IMR-90 (cell line): ENCODE data around the gene HCFC1. TPM values are rescaled to one million over a fixed set of nuclear protein-coding genes. Genes with fewer than 3 reads are reported as not detected.

ENCODE experiments used
- ATAC-seq: fragments of 200-7000 bp; cut with Tn5 transposase; 2 replicates; pipeline ENCODE4 v1.9.1; 2020; ENCODE audit warnings: low read depth, mild to moderate bottlenecking, moderate library complexity
- BruUV-seq: library from RNA; stranded (reverse); fragments of 400-500 nt; replicated peaks from 2 replicates; lab custom pipeline; 2021; lab: Mats Ljungman, UMichigan
- CTCF ChIA-PET: fragments of 300-600 bp; formaldehyde crosslinking; extraction: SDS; loops from one replicate; lab custom pipeline; 2021; ENCODE audit warnings: antibody characterized with exemption; lab: Yijun Ruan, JAX
- POLR2A ChIA-PET: fragments of 300-600 bp; sonication (Branson Sonifier 250); formaldehyde crosslinking; loops from one replicate; lab custom pipeline; 2022; ENCODE audit warnings: antibody characterized with exemption; ENCODE audit not compliant: unreplicated experiment; lab: Charles Lee
- DNase-seq: peaks from one replicate; pipeline ENCODE4 v3.0.0; 2013
- H2AFZ ChIP-seq: replicated peaks from 2 replicates; pipeline ENCODE3; 2013; ENCODE audit warnings: low read length, mild to moderate bottlenecking; ENCODE audit not compliant: poor library complexity
- H2AK5ac ChIP-seq: 2 replicates; pipeline ENCODE4 v1.6.1; 2013; ENCODE audit warnings: low read depth, low read length, inconsistent platforms
- H2AK9ac ChIP-seq: replicated peaks from 2 replicates; pipeline ENCODE3; 2013; ENCODE audit warnings: mild to moderate bottlenecking, low read depth, low read length, moderate library complexity; ENCODE audit not compliant: poor library complexity
- H2BK120ac ChIP-seq: 2 replicates; pipeline ENCODE4 v1.6.1; 2013; ENCODE audit warnings: low read depth, low read length, inconsistent platforms
- H2BK15ac ChIP-seq: 3 replicates; pipeline ENCODE4 v1.6.1; 2013; ENCODE audit warnings: low read depth, low read length, inconsistent platforms
- H2BK20ac ChIP-seq: 2 replicates; pipeline ENCODE4 v1.6.1; 2013; ENCODE audit warnings: low read depth, mild to moderate bottlenecking, inconsistent platforms, low read length, moderate library complexity
- H2BK5ac ChIP-seq: 2 replicates; pipeline ENCODE4 v1.6.1; 2013; ENCODE audit warnings: mild to moderate bottlenecking, low read depth, low read length, inconsistent platforms; ENCODE audit not compliant: poor library complexity, severe bottlenecking
- H3K14ac ChIP-seq: replicated peaks from 2 replicates; pipeline ENCODE4 v1.6.1; 2013; ENCODE audit warnings: low read depth, low read length, inconsistent platforms
- H3K18ac ChIP-seq: 2 replicates; pipeline ENCODE4 v1.6.1; 2013; ENCODE audit warnings: low read depth, low read length, control low read depth
- H3K23ac ChIP-seq: 2 replicates; pipeline ENCODE4 v1.6.1; 2013; ENCODE audit warnings: low read depth, low read length, inconsistent platforms
- H3K27ac ChIP-seq: 2 replicates; pipeline ENCODE4 v1.5.1; 2013; ENCODE audit warnings: mild to moderate bottlenecking, control low read depth, low read length; ENCODE audit not compliant: insufficient read depth
- H3K27me3 ChIP-seq: 2 replicates; pipeline ENCODE4 v1.6.1; 2013; ENCODE audit warnings: low read length; ENCODE audit not compliant: control insufficient read depth, insufficient read depth
- H3K36me3 ChIP-seq: 2 replicates; pipeline ENCODE4 v1.6.1; 2013; ENCODE audit warnings: low read length, mixed read lengths; ENCODE audit not compliant: control insufficient read depth, insufficient read depth
- H3K4ac ChIP-seq: 2 replicates; pipeline ENCODE4 v1.6.1; 2013; ENCODE audit warnings: low read depth, low read length, inconsistent platforms
- H3K4me1 ChIP-seq: 2 replicates; pipeline ENCODE4 v1.6.1; 2013; ENCODE audit warnings: low read length, mixed read lengths; ENCODE audit not compliant: control insufficient read depth, insufficient read depth
- H3K4me2 ChIP-seq: 2 replicates; pipeline ENCODE4 v1.6.1; 2013; ENCODE audit warnings: low read depth, mild to moderate bottlenecking, control low read depth, low read length, moderate library complexity
- H3K4me3 ChIP-seq: 2 replicates; pipeline ENCODE4 v1.5.1; 2013; ENCODE audit warnings: low read depth, mild to moderate bottlenecking, control low read depth, low read length, moderate library complexity; ENCODE audit not compliant: insufficient read depth
- H3K56ac ChIP-seq: 2 replicates; pipeline ENCODE4 v1.6.1; 2013; ENCODE audit warnings: low read length, inconsistent platforms; ENCODE audit not compliant: insufficient read depth; ENCODE audit errors: extremely low read depth
- H3K79me1 ChIP-seq, 2 experiments: 2 replicates each; pipeline ENCODE4 v1.6.1; 2013; ENCODE audit warnings: low read length in 2 of 2, inconsistent platforms in 1 of 2, low read depth in 1 of 2
- H3K9ac ChIP-seq: 2 replicates; pipeline ENCODE4 v1.6.1; 2013; ENCODE audit warnings: low read depth, low read length, control low read depth
- H3K9me1 ChIP-seq: 2 replicates; pipeline ENCODE4 v1.6.1; 2013; ENCODE audit warnings: low read length, inconsistent platforms; ENCODE audit not compliant: insufficient read depth
- H3K9me3 ChIP-seq: 2 replicates; pipeline ENCODE4 v1.6.1; 2013; ENCODE audit warnings: low read length; ENCODE audit not compliant: control insufficient read depth, insufficient read depth
- H4K20me1 ChIP-seq: 2 replicates; pipeline ENCODE4 v1.6.1; 2013; ENCODE audit warnings: low read length, inconsistent platforms; ENCODE audit not compliant: insufficient read depth
- H4K5ac ChIP-seq: 2 replicates; pipeline ENCODE4 v1.6.1; 2013; ENCODE audit warnings: mild to moderate bottlenecking, low read depth, low read length, control low read depth
- H4K8ac ChIP-seq, 2 experiments: 2 replicates each; pipeline ENCODE4 v1.6.1; 2013; ENCODE audit warnings: low read depth in 2 of 2, low read length in 2 of 2, control low read depth in 1 of 2, inconsistent platforms in 1 of 2
- H4K91ac ChIP-seq: 2 replicates; pipeline ENCODE4 v1.6.1; 2013; ENCODE audit warnings: low read depth, low read length, inconsistent platforms; ENCODE audit not compliant: insufficient read depth
- CEBPB ChIP-seq: IDR thresholded peaks from 2 replicates; pipeline ENCODE4 v1.6.1; 2012; ENCODE audit warnings: low read depth, low read length, improper control_type of control experiment
- CTCF ChIP-seq: conservative IDR thresholded peaks from 2 replicates; pipeline ENCODE4 v1.5.1; 2012; ENCODE audit warnings: mild to moderate bottlenecking, low read depth, low read length, improper control_type of control experiment
- ELK1 ChIP-seq: fragments of 150-350 bp; IDR thresholded peaks from 2 replicates; pipeline ENCODE4 v1.6.1; 2016; ENCODE audit warnings: low read depth, mild to moderate bottlenecking, low read length, moderate library complexity, borderline replicate concordance
- MAFK ChIP-seq: IDR thresholded peaks from 2 replicates; pipeline ENCODE4 v1.6.1; 2012; ENCODE audit warnings: low read depth, low read length, improper control_type of control experiment
- MAZ ChIP-seq: IDR thresholded peaks from 2 replicates; pipeline ENCODE4 v1.6.1; 2012; ENCODE audit warnings: low read depth, mild to moderate bottlenecking, low read length, improper control_type of control experiment, moderate library complexity, borderline replicate concordance
- POLR2A ChIP-seq: IDR thresholded peaks from 2 replicates; pipeline ENCODE4 v1.6.1; 2012; ENCODE audit warnings: mild to moderate bottlenecking, low read depth, low read length
- RAD21 ChIP-seq: IDR thresholded peaks from 2 replicates; pipeline ENCODE4 v1.6.1; 2012; ENCODE audit warnings: low read length, improper control_type of control experiment
- USF2 ChIP-seq: fragments of 150-350 bp; IDR thresholded peaks from 2 replicates; pipeline ENCODE4 v1.6.1; 2017; ENCODE audit warnings: mild to moderate bottlenecking, antibody characterized with exemption, low read length, low read depth
- WGBS, 2 experiments: methylation state at CpG; one replicate each; pipeline versions ENCODE4 v1.1.5 to v1.1.7; 2013; ENCODE audit warnings: missing lambda C conversion rate in 2 of 2; ENCODE audit not compliant: insufficient read length in 1 of 2; ENCODE audit errors: extremely low coverage in 2 of 2; 5-methylcytosine and 5-hydroxymethylcytosine counted together
- dilution Hi-C: fragments of 300-500 bp; cut with HindIII; formaldehyde crosslinking; loops from one replicate; pipeline ENCODE4 v1.14.3; 2018; ENCODE audit warnings: low sequenced_read_pairs; ENCODE audit not compliant: unreplicated experiment
- in situ Hi-C: fragments of 300-500 bp; cut with MboI; formaldehyde crosslinking; loops from 3 replicates; pipeline ENCODE4 v1.14.3; 2019; ENCODE audit warnings: low sequenced_read_pairs, inconsistent platforms, mixed read lengths
- intact Hi-C: fragments of 100-400 bp; cut with micrococcal nuclease; formaldehyde crosslinking; loops from 2 replicates; pipeline ENCODE4 v1.10.0; 2022
- polyA plus RNA-seq, 3 experiments: library from polyadenylated mRNA; depleted of rRNA; stranded (reverse); fragments of >200 nt; gene quantifications; 2 replicates each; pipeline ENCODE4 v1.2.3, GENCODE V29; 2012; ENCODE audit warnings: low replicate concordance in 1 of 3
- total RNA-seq: library from RNA; depleted of rRNA; stranded (reverse); fragments of >200 nt; gene quantifications from 2 replicates; pipeline ENCODE4 v1.2.3, GENCODE V29; 2012

Gene HCFC1
- total and polyA plus RNA-seq, 2 of the 4 experiments (the other 2 are of a cell fraction) = 3.2 to 17.6 TPM

- intact Hi-C loops = no loop called here
- TF ChIP-seq POLR2A (no peak), MAFK (no peak), CTCF (no peak), CEBPB (no peak), RAD21 (no peak), MAZ (no peak), ELK1 (no peak), USF2 (no peak)
- H4K5ac ChIP-seq = no peak overlapping the region
- no peaks in the 10 kb centered on the region for H3K9me3 ChIP-seq
- H3K23ac ChIP-seq = no peak overlapping the region
- ChIA-PET CTCF (no interaction called here), POLR2A (interaction anchor here (0.6 kb wide), 1 partner anchor 9 kb away, joined by 3 read pairs; no protein-coding TSS in a partner anchor)
- no peak overlapping the region for H2AK9ac ChIP-seq
- in situ Hi-C loops = no loop called here
- no peak overlapping the region for H3K56ac ChIP-seq
- H3K14ac ChIP-seq = no peak overlapping the region
- no peaks in the 10 kb centered on the region for H3K79me1 ChIP-seq
- no peak overlapping the region for H2BK5ac ChIP-seq
- H3K27ac ChIP-seq = no peak overlapping the region
- peak overlapping the region; percentile 33 for H2AFZ ChIP-seq
- H3K27me3 ChIP-seq = no peaks in the 10 kb centered on the region
- ATAC-seq (no peak), DNase-seq (no peak)
- no peak overlapping the region for H2AK5ac ChIP-seq
- H3K18ac ChIP-seq = no peak overlapping the region
- 0 out of 2 replicates have a peak, but pooled peaks cover 4% of the 10 kb centered on the region for H3K9me1 ChIP-seq
- no peaks in the 10 kb centered on the region for H3K36me3 ChIP-seq
- no peak overlapping the region for H4K91ac ChIP-seq
- no peak overlapping the region for H4K8ac ChIP-seq
- H2BK15ac ChIP-seq = no peak overlapping the region
- no CpG with 5 or more reads among the region's 19 CpGs for WGBS, 2 experiments
- no peak overlapping the region for H3K4ac ChIP-seq
- no peak overlapping the region for H3K9ac ChIP-seq
- no TSS peak for BruUV-seq
- no peaks in the 10 kb centered on the region for H4K20me1 ChIP-seq
- no peak overlapping the region for H2BK20ac ChIP-seq
- H2BK120ac ChIP-seq = no peak overlapping the region
- H3K4me2 ChIP-seq = no peak overlapping the region
- dilution Hi-C loops = no loop called here
- peaks cover 2% of the 10 kb centered on the region for H3K4me1 ChIP-seq
- no peak overlapping the region for H3K4me3 ChIP-seq
Observed at GRCh38 chrX:153999359-154000037, 27.9 kb upstream of the HCFC1 start.
